ENCODE data around the gene SNHG17.

DNA sequence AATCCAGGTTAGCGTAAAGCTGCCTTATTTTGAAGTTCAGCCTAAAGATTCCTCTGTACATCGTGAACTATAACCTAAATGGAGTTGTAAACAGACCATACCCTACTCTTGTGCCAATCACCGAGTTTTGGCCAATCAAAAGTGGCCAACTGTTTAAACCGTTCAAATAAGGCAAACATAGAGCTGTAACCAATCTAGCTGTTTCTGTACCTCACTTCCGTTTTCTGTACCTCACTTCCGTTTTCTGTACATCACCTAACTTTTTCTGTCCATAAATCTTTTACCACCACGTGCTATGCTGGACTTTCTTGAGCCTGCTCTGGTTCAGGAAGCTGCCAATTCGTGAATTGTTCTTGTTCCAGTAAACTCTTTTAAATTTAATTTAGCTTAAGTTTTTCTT is 49.1 kb downstream of the SNHG17 start:
- no peak for TF ChIP-seq EZH2 (IDR thresholded peaks at IDR 0.05; ENCODE audit: borderline replicate concordance, low read length)
- TF ChIP-seq, protein P1, sequence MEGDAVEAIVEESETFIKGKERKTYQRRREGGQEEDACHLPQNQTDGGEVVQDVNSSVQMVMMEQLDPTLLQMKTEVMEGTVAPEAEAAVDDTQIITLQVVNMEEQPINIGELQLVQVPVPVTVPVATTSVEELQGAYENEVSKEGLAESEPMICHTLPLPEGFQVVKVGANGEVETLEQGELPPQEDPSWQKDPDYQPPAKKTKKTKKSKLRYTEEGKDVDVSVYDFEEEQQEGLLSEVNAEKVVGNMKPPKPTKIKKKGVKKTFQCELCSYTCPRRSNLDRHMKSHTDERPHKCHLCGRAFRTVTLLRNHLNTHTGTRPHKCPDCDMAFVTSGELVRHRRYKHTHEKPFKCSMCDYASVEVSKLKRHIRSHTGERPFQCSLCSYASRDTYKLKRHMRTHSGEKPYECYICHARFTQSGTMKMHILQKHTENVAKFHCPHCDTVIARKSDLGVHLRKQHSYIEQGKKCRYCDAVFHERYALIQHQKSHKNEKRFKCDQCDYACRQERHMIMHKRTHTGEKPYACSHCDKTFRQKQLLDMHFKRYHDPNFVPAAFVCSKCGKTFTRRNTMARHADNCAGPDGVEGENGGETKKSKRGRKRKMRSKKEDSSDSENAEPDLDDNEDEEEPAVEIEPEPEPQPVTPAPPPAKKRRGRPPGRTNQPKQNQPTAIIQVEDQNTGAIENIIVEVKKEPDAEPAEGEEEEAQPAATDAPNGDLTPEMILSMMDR (conservative IDR thresholded peaks at IDR 0.05 in 1 of 2, IDR thresholded peaks at IDR 0.05 in 1 of 2; ENCODE audit: extremely low read depth in 1 of 2, insufficient read depth in 1 of 2, low read depth in 1 of 2, low read length in 2 of 2), result no peak

Measured in mammary epithelial cell (primary cell).